ENCODE measurements around the gene CELA2A.
"Not testable (repeated sequence)": the region's sequence is repeated elsewhere in the genome, so short reads cannot be mapped to it uniquely, and the experiment has no call there.

The CELA2A gene

GRCh38 chr1:15460708-15461095 lies 4.2 kb downstream of the CELA2A start:
- no peak for DNase-seq (ENCODE audit: low read depth in 1 of 2, low spot score in 1 of 2)
- no peaks in the 10 kb centered on the region for H3K27me3 ChIP-seq (ENCODE audit: insufficient read depth, poor library complexity, severe bottlenecking)
- no peak for TF ChIP-seq SPI1 (IDR thresholded peaks at IDR 0.05; ENCODE audit: borderline replicate concordance, low read depth)
- no peak for TF ChIP-seq GABPA (IDR thresholded peaks at IDR 0.05; ENCODE audit: low read depth)
- TF ChIP-seq CTCF (IDR thresholded peaks at IDR 0.05; ENCODE audit: insufficient read depth, low read length): no peak
- TF ChIP-seq POLR2AphosphoS5 (IDR thresholded peaks at IDR 0.05; ENCODE audit: low read depth): no peak
- TF ChIP-seq REST (IDR thresholded peaks at IDR 0.05; ENCODE audit: insufficient replicate concordance, low read depth): no peak
- no peak overlapping the region for H3K27ac ChIP-seq (replicated peaks)
- no peak overlapping the region for H3K4me3 ChIP-seq (replicated peaks; ENCODE audit: insufficient read depth, low read length)

GRCh38 chr1:15463064-15463800 lies 6.7 kb downstream of the CELA2A start:
- H3K27ac ChIP-seq (replicated peaks); H3K4me3 ChIP-seq (replicated peaks; ENCODE audit: insufficient read depth, low read length); DNase-seq (ENCODE audit: low read depth in 1 of 2, low spot score in 1 of 2); H3K27me3 ChIP-seq (ENCODE audit: insufficient read depth, poor library complexity, severe bottlenecking): not testable (repeated sequence)

GRCh38 chr1:15463926-15464322 lies 7.4 kb downstream of the CELA2A start:
- not testable (repeated sequence) for H3K27me3 ChIP-seq (ENCODE audit: insufficient read depth, poor library complexity, severe bottlenecking); DNase-seq (ENCODE audit: low read depth in 1 of 2, low spot score in 1 of 2); H3K27ac ChIP-seq (replicated peaks); H3K4me3 ChIP-seq (replicated peaks; ENCODE audit: insufficient read depth, low read length)

GRCh38 chr1:15465674-15466073 lies 9.1 kb downstream of the CELA2A start:
- H3K4me3 ChIP-seq (replicated peaks; ENCODE audit: insufficient read depth, low read length): no peak overlapping the region
- H3K27me3 ChIP-seq (ENCODE audit: insufficient read depth, poor library complexity, severe bottlenecking): no peaks in the 10 kb centered on the region
- H3K27ac ChIP-seq (replicated peaks): no peak overlapping the region
- TF ChIP-seq POLR2AphosphoS5 (IDR thresholded peaks at IDR 0.05; ENCODE audit: low read depth) (no peak), GABPA (IDR thresholded peaks at IDR 0.05; ENCODE audit: low read depth) (no peak), SPI1 (IDR thresholded peaks at IDR 0.05; ENCODE audit: borderline replicate concordance, low read depth) (peak; percentile 74)
- peak; percentile 37 to 49 for DNase-seq (ENCODE audit: low read depth in 1 of 2, low spot score in 1 of 2)

GRCh38 chr1:15466955-15467625 lies 10.6 kb downstream of the CELA2A start:
- not testable (repeated sequence) for H3K27ac ChIP-seq (replicated peaks); H3K4me3 ChIP-seq (replicated peaks; ENCODE audit: insufficient read depth, low read length); H3K27me3 ChIP-seq (ENCODE audit: insufficient read depth, poor library complexity, severe bottlenecking); DNase-seq (ENCODE audit: low read depth in 1 of 2, low spot score in 1 of 2)

GRCh38 chr1:15468145-15468544 lies 11.6 kb downstream of the CELA2A start:
- Histone ChIP-seq H3K27ac (replicated peaks) (no peak overlapping the region), H3K4me3 (replicated peaks; ENCODE audit: insufficient read depth, low read length) (no peak overlapping the region), H3K27me3 (ENCODE audit: insufficient read depth, poor library complexity, severe bottlenecking) (no peaks in the 10 kb centered on the region)
- no peak for DNase-seq (ENCODE audit: low read depth in 1 of 2, low spot score in 1 of 2)
- TF ChIP-seq GABPA (IDR thresholded peaks at IDR 0.05; ENCODE audit: low read depth): no peak
- TF ChIP-seq REST (IDR thresholded peaks at IDR 0.05; ENCODE audit: insufficient replicate concordance, low read depth): no peak
- no peak for TF ChIP-seq POLR2AphosphoS5 (IDR thresholded peaks at IDR 0.05; ENCODE audit: low read depth)
- TF ChIP-seq SPI1 (IDR thresholded peaks at IDR 0.05; ENCODE audit: borderline replicate concordance, low read depth): no peak
- no peak for TF ChIP-seq CTCF (IDR thresholded peaks at IDR 0.05; ENCODE audit: insufficient read depth, low read length)
